ENCODE data around the gene FBXO38. TPM values are rescaled to one million over a fixed set of nuclear protein-coding genes. Genes with fewer than 3 reads are reported as not detected.
"Not testable (repeated sequence)": the region's sequence is repeated elsewhere in the genome, so short reads cannot be mapped to it uniquely, and the experiment has no call there.

Gene FBXO38
- polyA plus RNA-seq, 3 donors: 6.9 to 13.0 (median 12.4) TPM

GRCh38 chr5:148459669-148460068, 75.9 kb downstream of the FBXO38 start:
- 73 to 84% (median 83%) methylated on average over 1 of the region's 1 CpG for WGBS, 3 donors
- no peak overlapping the region for H3K27ac ChIP-seq (ENCODE audit: low read depth, low read length)

- WGBS, 3 donors: 36 to 74% (median 38%) methylated on average over 4 of the region's 4 CpGs
- no peak overlapping the region for H3K27ac ChIP-seq (ENCODE audit: low read depth, low read length)
Observed at GRCh38 chr5:148465381-148466235, 81.8 kb downstream of the FBXO38 start.

DNA sequence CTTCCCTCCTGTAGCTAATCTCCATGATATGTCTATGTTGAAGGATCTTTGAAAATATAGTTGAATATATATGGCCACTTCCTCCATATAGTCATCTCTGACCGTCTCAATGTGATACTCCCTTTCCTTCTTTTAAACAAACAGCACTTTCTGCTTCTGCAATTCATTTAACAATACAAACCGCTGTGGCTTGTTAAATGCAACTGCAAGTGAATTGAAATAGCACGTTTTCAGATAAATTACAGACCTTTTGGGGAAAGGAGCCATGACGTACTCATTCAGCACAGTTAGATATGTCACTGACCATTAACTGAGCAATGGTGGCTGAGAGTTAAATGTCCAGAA, 82.5 kb downstream of the FBXO38 start:
- H3K27ac ChIP-seq (ENCODE audit: low read depth, low read length): no peak overlapping the region

DNA sequence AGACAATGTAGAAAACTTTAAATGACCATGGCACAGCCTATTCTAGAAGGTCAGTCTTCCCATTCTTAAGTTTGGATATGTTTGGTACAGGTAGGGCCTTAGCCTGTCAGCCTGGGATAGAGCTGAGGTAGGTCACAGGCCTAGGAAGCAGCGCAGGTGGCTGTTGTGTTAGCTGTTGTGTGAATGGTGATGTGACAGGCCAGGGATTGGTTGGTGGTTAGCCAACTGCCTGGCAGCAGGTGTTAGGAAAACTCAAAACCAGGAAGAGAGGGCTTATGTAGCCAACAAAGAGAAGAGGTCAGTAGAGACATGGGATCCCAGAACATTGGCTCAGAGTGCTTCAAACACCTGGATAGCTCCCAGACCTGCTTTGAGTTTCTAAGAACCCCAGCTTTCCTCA, 84.2 kb downstream of the FBXO38 start:
- H3K27ac ChIP-seq (ENCODE audit: low read depth, low read length): no peak overlapping the region
- WGBS, 3 donors: 58 to 92% (median 90%) methylated on average over 1 of the region's 1 CpG

More for the DNA sequence above, 82.5 kb downstream of the FBXO38 start:
- 42 to 71% (median 43%) methylated on average over 4 of the region's 4 CpGs for WGBS, 3 donors

DNA sequence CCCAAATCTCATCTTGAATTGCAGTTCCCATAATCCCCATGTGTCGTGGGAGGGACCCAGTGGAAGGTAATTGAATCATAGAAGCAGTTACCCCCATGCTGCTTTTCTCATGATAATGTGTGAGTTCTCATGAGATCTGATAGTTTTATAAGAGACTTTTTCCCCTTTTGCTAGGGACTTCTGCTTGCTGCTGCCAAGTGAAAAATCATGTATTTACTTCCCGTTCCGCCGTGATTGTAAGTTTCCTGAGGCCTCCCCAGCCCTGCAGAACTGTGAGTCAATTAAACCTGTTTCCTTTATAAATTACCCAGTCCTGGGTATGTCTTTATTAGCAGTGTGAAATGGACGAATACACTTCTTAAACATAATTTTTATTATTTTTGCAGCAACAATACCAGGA, 85.0 kb downstream of the FBXO38 start:
- not testable (repeated sequence) for H3K27ac ChIP-seq (ENCODE audit: low read depth, low read length)
- 66 to 84% (median 69%) methylated on average over 5 of the region's 5 CpGs for WGBS, 3 donors

GRCh38 chr5:148469501-148469935, 85.8 kb downstream of the FBXO38 start:
- no peak overlapping the region for H3K27ac ChIP-seq (ENCODE audit: low read depth, low read length)
- 58 to 68% (median 61%) methylated on average over 4 of the region's 4 CpGs for WGBS, 3 donors

DNA sequence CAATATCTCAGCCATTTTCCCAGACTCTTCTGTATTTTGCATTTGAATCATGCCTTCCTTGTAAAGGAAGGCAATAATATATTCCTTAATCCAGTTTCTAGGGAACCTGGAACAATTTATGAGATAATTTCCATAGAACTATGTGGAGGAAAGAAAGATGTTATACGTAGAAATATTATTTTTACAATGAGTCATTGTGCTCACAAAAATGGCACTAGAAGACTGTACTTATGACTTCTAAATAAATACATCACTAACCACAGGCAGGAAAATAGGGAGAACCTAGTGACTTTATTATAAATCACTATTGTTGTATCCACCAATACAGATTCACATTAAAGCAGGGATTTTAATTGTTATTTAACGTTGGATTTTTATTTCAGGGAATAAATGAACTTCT, 87.6 kb downstream of the FBXO38 start:
- 81 to 86% (median 83%) methylated on average over 2 of the region's 2 CpGs for WGBS, 3 donors
- no peak overlapping the region for H3K27ac ChIP-seq (ENCODE audit: low read depth, low read length)

DNA sequence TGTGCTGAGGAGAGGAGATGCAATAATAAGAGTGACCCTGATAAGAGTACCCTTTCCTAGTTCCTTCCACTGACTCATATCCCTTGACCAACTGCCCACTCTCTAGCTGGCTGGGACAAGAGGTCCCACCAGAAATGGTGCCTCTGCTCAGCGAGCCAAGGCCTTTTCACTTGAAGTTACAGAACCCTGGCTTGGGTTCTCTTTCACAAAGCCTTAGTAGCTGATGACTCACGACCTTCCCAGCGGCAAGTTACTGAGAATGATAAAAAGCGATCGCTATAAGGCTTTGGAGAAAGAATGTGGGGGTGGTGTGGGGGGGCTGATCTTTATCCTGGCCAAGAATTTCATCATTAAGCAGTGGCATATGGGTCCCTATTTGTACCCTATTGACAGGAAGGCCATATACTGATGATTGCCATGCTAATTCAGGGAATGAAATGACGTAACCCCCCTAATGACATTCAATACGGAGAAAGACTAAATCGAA, 90.3 kb downstream of the FBXO38 start:
- 78 to 88% (median 82%) methylated on average over 8 of the region's 8 CpGs for WGBS, 3 donors
- no peak overlapping the region for H3K27ac ChIP-seq (ENCODE audit: low read depth, low read length)

- no peak overlapping the region for H3K27ac ChIP-seq (ENCODE audit: low read depth, low read length)
- 63 to 86% (median 75%) methylated on average over 3 of the region's 3 CpGs for WGBS, 3 donors
Observed at GRCh38 chr5:148476302-148476701, 92.5 kb downstream of the FBXO38 start.

DNA sequence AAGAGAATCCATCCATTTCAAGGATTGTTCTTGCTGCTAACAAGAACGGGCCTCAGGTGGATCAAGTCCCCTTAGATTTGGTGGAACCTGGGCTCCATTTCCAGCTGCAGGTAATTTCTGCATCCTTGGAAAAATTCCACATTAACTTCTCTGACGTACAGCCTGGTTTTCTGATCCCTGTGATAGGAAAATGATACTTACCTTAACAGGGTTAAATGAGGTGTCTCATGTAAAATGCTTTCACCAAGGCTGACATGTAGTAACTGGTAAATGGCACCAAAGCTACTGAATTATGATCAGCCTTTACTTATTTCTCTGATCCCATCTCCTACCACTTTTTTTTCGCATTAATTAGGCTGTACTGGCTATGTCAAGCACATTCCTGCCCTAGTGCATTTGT, 93.7 kb downstream of the FBXO38 start:
- 72 to 79% (median 78%) methylated on average over 3 of the region's 3 CpGs for WGBS, 3 donors
- no peak overlapping the region for H3K27ac ChIP-seq (ENCODE audit: low read depth, low read length)

DNA sequence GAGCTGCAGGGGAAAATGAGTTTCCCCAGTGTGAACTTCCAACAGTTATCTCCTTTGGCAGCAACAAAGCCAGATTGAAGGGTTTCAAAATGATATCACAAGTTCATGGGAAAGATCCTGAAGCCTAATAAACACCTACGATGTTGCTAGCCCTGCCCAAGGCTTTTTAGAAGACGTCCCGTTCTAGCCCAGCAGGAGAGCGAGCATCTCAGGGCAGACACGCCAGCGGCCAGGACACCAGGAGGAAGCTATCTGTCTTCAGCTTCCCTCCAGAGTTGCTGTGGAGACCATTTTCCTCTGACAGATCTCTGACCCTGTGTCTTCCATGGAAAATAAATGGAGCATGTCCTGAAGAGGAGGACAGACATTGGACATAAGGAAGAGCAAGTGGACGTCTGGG, 98.4 kb downstream of the FBXO38 start:
- H3K27ac ChIP-seq (ENCODE audit: low read depth, low read length): no peak overlapping the region
- 55 to 70% (median 65%) methylated on average over 7 of the region's 7 CpGs for WGBS, 3 donors

DNA sequence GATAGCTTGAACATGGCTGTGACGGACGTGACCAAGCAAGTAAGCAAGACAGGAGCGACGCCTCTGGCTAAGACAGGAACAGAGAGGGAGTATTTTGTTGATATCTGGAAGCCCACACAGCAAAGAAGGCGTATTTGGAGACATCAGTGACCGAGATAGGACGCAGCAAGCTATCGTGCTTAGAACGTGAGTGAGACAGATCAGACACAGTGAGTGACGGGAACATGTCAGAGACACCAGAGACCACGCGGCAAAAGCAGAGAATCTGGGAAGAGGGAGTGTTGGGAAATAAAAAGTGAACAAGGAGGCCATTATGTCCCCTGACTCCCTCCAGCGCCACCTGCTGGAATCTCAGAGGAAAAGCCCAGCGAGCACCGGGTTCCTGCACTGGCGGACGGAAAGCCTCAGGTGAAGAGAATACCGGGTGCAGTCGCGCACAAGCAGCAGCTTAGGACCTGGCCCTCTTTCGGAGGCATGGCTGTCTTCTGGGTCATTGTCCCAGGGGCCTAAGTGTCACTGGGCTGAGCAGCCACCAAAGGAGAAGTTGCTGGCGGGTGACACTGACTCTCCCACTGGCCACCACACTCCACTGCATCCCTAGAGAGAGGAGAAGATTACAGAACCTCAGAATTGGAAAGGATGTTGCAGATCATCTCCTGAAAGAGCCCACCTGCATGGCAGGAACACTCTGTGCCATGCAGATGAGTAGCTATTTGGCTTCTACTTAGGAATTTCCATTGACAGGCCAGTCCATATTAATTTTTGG, 99.1 kb downstream of the FBXO38 start:
- WGBS, 3 donors: 32 to 46% (median 42%) methylated on average over 22 of the region's 22 CpGs
- no peak overlapping the region for H3K27ac ChIP-seq (ENCODE audit: low read depth, low read length)

GRCh38 chr5:148483750-148484149, 100.0 kb downstream of the FBXO38 start:
- 85 to 95% (median 89%) methylated on average over 3 of the region's 3 CpGs for WGBS, 3 donors

GRCh38 chr5:148484651-148485050, 100.9 kb downstream of the FBXO38 start:
- no peak overlapping the region for H3K27ac ChIP-seq (ENCODE audit: low read depth, low read length)

More at GRCh38 chr5:148483750-148484149, 100.0 kb downstream of the FBXO38 start:
- no peak overlapping the region for H3K27ac ChIP-seq (ENCODE audit: low read depth, low read length)

GRCh38 chr5:148486456-148486855, 102.7 kb downstream of the FBXO38 start:
- no peak overlapping the region for H3K27ac ChIP-seq (ENCODE audit: low read depth, low read length)
- 83 to 84% (median 84%) methylated on average over 3 of the region's 3 CpGs for WGBS, 3 donors

DNA sequence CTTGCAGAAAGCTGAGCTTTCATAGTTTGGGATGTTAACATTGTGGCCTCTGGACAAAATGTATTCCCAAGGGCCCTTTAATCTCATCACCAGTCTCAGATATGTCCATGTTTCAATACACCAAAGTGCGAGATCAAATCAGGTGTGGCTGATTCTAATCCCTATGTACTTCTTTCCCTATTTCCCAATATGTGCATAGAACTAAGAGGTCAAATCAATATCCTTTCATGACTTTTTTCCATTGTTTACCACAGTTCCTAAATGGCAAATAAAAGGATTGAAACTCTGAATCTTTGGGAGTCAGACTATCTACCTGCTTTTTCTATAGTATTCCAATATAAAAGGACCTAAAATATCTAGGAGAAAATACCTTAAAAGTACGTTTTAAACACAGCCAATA, 105.0 kb downstream of the FBXO38 start:
- WGBS, 3 donors: 71 to 74% (median 71%) methylated on average over 2 of the region's 2 CpGs
- no peak overlapping the region for H3K27ac ChIP-seq (ENCODE audit: low read depth, low read length)

DNA sequence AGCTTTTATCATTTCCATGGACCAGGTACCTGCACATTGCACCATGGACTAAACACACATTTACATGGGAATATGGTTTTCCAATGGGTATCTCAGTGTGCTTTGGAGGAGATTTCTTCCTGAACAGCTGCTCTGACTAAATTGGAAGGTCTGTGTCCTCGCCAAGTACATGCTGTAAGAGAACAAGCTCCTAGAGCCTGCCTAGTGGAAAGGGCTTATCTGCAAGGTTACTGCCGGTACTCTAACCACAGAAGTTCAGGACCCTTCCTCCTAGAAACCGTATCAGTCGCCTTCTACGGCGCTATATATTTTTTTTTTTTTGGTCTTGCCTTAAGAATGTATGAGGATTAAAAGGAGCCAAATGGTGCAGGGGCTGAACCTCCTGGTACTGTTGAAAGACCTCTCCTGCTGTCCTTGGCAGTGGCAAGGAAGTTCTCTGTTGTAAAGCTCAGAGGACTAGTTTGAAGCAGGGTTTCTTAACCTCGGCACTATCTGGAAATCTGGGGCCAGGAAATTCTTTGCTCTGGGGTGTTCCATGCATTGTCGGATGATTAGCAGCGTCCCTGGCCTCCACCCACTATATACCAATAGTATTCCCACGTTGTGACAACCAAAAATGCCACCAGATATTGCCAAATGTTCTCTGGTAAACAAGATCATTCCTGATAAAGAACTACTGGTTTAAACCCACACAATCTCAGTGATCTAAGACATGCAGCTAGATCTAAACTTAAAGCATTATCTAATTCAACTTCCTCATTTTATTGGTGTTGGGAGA, 107.4 kb downstream of the FBXO38 start:
- 39 to 74% (median 47%) methylated on average over 10 of the region's 10 CpGs for WGBS, 3 donors
- H3K27ac ChIP-seq (ENCODE audit: low read depth, low read length): no peak overlapping the region

DNA sequence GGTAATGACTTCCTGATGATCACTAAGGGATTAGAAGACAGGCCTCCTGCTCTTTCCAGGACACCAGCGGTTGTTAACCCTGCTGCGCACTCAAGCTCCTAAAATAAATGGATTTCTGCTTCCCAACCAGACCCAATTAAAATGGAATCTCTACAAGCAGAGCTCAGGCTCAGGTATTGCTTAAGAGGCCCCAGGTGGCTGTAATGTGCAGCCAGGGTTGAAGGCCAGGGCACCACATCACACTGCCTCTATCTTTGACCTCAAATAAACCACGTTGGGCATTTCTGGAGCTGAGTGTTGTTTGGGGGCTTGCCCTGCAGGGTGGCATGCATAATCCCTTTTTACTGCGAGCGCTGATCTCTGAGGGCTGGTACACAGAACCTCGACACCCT, 108.0 kb downstream of the FBXO38 start:
- no peak overlapping the region for H3K27ac ChIP-seq (ENCODE audit: low read depth, low read length)
- WGBS, 3 donors: 43 to 76% (median 66%) methylated on average over 6 of the region's 6 CpGs

- WGBS, 3 donors: 56 to 90% (median 84%) methylated on average over 1 of the region's 1 CpG
- H3K27ac ChIP-seq (ENCODE audit: low read depth, low read length): no peak overlapping the region
Observed at GRCh38 chr5:148492351-148492750, 108.6 kb downstream of the FBXO38 start.
